DOHH2 (cell line): Measurements from ENCODE around the gene FAM98C.

ENCODE experiments used
- H3F3A ChIP-seq: fragments of 200-600 bp; sonication (generic), shearing (Covaris generic); 2 replicates; pipeline ENCODE4 v1.6.0; 2016; ENCODE audit warnings: antibody characterized with exemption, mild to moderate bottlenecking; ENCODE audit not compliant: control insufficient read depth, insufficient read depth
- H3K27ac ChIP-seq: fragments of 200-600 bp; sonication (generic); 2 replicates; pipeline ENCODE4 v1.5.1; 2014; ENCODE audit warnings: low read depth, mild to moderate bottlenecking, low read length, moderate library complexity
- H3K27me3 ChIP-seq: fragments of 200-600 bp; sonication (generic); 2 replicates; pipeline ENCODE4 v1.6.1; 2014; ENCODE audit warnings: mild to moderate bottlenecking, low read length, mixed read lengths; ENCODE audit not compliant: control insufficient read depth
- H3K36me3 ChIP-seq: fragments of 200-600 bp; sonication (generic); 2 replicates; pipeline ENCODE4 v1.6.1; 2014; ENCODE audit warnings: mild to moderate bottlenecking, low read length, moderate library complexity, mixed read lengths; ENCODE audit not compliant: control insufficient read depth
- H3K4me1 ChIP-seq: fragments of 200-600 bp; sonication (generic); 2 replicates; pipeline ENCODE4 v1.6.1; 2014; ENCODE audit warnings: mild to moderate bottlenecking, low read length, mixed read lengths; ENCODE audit not compliant: control insufficient read depth
- H3K4me2 ChIP-seq: fragments of 200-600 bp; sonication (generic); 2 replicates; pipeline ENCODE4 v1.6.0; 2014; ENCODE audit warnings: mild to moderate bottlenecking, low read length, moderate library complexity
- H3K4me3 ChIP-seq: fragments of 200-600 bp; sonication (generic); 2 replicates; pipeline ENCODE4 v1.5.1; 2014; ENCODE audit warnings: mild to moderate bottlenecking, low read length, mixed read lengths
- H3K79me2 ChIP-seq: fragments of 200-600 bp; sonication (generic); 2 replicates; pipeline ENCODE4 v1.6.1; 2014; ENCODE audit warnings: mild to moderate bottlenecking, low read length, mixed read lengths; ENCODE audit not compliant: control insufficient read depth
- H3K9me2 ChIP-seq: fragments of 200-600 bp; sonication (generic); replicated peaks from 2 replicates; pipeline ENCODE4 v1.6.1; 2014; ENCODE audit warnings: mild to moderate bottlenecking, low read length, mixed read lengths; ENCODE audit not compliant: control insufficient read depth
- H3K9me3 ChIP-seq: fragments of 200-600 bp; sonication (generic); 2 replicates; pipeline ENCODE4 v1.6.1; 2014; ENCODE audit warnings: antibody characterized with exemption, low read length, mixed read lengths; ENCODE audit not compliant: control insufficient read depth, insufficient read depth
- H4K20me1 ChIP-seq: fragments of 200-600 bp; sonication (generic); 2 replicates; pipeline ENCODE4 v1.6.0; 2014; ENCODE audit warnings: low read depth, mild to moderate bottlenecking, antibody characterized with exemption, low read length, moderate library complexity; ENCODE audit not compliant: control insufficient read depth, insufficient read depth
- CTCF ChIP-seq: fragments of 200-600 bp; sonication (generic); IDR thresholded peaks from one replicate; pipeline ENCODE4 v1.5.1; 2014; ENCODE audit warnings: antibody characterized with exemption, mild to moderate bottlenecking, low read depth, low read length; ENCODE audit not compliant: poor library complexity, severe bottlenecking
- EZH2phosphoT487 ChIP-seq: fragments of 200-600 bp; sonication (generic); IDR thresholded peaks from 2 replicates; pipeline ENCODE4 v1.6.1; 2017; ENCODE audit warnings: borderline replicate concordance, mild to moderate bottlenecking, antibody characterized with exemption, low read length, moderate library complexity, mixed read lengths

FAM98C gene

GRCh38 chr19:38402967-38403674, at the start of gene FAM98C:
TSS of gene FAM98C (plus strand) at chr19:38403093. CDS start at chr19:38403154, 61 bp downstream.
- Histone ChIP-seq H3K4me3 (peak within 1 kb of the TSS; percentile 82), H4K20me1 (no peaks in the 10 kb centered on the region), H3F3A (no peaks in the 10 kb centered on the region), H3K27ac (no peak within 1 kb of the TSS; the same call in 1 of the 2 replicates), H3K9me3 (no peaks in the 10 kb centered on the region), H3K4me1 (peaks cover 9% of the 10 kb centered on the region), H3K36me3 (no peaks in the 10 kb centered on the region), H3K4me2 (peak within 1 kb of the TSS; percentile 76), H3K27me3 (no peaks in the 10 kb centered on the region), H3K9me2 (no peaks in the 10 kb centered on the region), H3K79me2 (peaks cover 4% of the 10 kb centered on the region; the same call in 1 of the 2 replicates)
- TF ChIP-seq EZH2phosphoT487 (no peak), CTCF (peak; percentile 91)

GRCh38 chr19:38355728-38356725, 46.9 kb upstream of the FAM98C start:
- H3K9me2 ChIP-seq: no peaks in the 10 kb centered on the region
- H4K20me1 ChIP-seq: no peaks in the 10 kb centered on the region
- peaks cover 42% of the 10 kb centered on the region for H3K27me3 ChIP-seq
- H3K36me3 ChIP-seq: no peaks in the 10 kb centered on the region
- H3K4me2 ChIP-seq: no peak overlapping the region
- no peaks in the 10 kb centered on the region for H3K4me1 ChIP-seq
- H3K79me2 ChIP-seq: no peaks in the 10 kb centered on the region
- TF ChIP-seq EZH2phosphoT487 (no peak), CTCF (no peak)
- H3K4me3 ChIP-seq: no peak overlapping the region
- no peaks in the 10 kb centered on the region for H3F3A ChIP-seq
- no peaks in the 10 kb centered on the region for H3K9me3 ChIP-seq
- no peak overlapping the region for H3K27ac ChIP-seq

GRCh38 chr19:38358071-38358470, 44.8 kb upstream of the FAM98C start:
- Histone ChIP-seq H3K4me3 (no peak overlapping the region), H3F3A (no peaks in the 10 kb centered on the region), H3K36me3 (no peaks in the 10 kb centered on the region), H3K27me3 (peaks cover 49% of the 10 kb centered on the region), H3K9me3 (no peaks in the 10 kb centered on the region), H3K4me2 (no peak overlapping the region), H3K27ac (no peak overlapping the region), H3K9me2 (no peaks in the 10 kb centered on the region), H4K20me1 (no peaks in the 10 kb centered on the region), H3K79me2 (no peaks in the 10 kb centered on the region), H3K4me1 (peaks cover 16% of the 10 kb centered on the region)
- no peak for TF ChIP-seq EZH2phosphoT487
- TF ChIP-seq CTCF: no peak
